ENCODE results near the gene ZC3H15.

Gene ZC3H15

DNA sequence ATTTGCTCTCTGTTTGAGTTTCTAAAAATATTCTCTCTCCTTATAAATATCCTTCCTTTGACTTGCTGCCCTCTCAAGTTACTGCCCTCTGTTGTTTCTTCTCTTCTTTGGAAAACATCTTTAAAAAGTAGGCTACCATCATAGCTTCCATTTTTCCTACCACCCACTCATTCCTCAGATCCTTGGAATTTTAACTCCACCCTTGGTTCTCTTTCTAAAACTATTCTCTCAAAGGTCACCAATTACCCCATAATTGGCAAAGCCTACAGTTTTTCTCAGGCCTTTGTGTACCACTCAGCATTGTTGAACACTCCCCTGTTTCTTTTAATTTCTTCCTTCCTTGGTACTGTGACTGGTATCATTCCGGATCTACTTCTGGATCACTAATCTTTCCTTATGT is 60.8 kb downstream of the ZC3H15 start:
- DNase-seq = no peak

DNA sequence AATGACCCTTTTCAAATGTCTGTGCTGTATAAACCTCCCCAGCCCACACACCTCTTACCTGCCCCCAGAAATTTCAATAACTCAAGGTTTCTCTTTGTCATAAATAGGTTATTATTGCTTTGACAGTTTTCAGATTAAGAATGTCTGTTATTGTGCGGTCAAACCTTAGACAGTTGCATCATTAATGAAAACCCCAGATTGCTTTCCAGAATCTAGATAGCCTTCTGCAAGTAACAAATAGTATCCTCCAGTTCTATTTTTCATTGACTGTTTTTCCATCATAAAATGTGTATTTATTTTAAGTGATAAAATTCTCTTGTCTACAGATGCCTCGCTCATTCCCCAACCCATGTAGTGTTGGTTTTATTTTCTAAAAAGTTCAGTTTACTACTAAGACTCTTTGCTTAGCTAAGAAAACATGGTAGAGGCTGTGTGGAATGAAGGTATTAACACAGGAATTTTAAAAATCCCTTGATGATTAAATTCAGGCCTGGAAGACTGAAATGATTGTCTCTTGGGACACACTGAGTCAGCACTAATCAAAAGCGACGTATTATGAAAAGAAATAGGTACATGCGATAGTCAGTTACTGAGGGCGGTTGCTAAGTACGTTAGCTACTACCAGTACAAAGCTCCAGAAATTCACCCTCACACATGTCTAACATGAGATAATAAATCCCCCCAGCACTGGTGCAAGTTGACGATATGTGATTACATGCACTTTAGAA is 65.4 kb downstream of the ZC3H15 start:
- DNase-seq = no peak

DNA sequence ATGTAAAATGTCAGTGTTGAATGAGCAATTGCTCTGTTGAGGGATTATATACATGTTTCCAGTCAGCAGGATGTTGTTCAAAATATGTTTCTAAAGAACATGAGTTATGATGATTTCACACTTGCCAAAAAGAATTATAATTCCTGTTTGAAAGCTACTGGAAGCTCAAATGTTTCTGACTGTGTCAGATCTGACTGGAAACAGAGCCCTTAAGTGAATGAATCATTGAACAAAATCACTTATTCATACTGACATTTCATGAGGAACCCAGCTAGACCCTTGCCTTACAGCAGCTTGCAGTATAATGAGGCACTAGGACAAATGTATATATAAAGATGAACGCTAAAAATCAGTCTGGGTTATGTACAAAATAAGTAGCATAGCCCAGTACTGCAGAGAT is 68.4 kb downstream of the ZC3H15 start:
- no peak for DNase-seq

DNA sequence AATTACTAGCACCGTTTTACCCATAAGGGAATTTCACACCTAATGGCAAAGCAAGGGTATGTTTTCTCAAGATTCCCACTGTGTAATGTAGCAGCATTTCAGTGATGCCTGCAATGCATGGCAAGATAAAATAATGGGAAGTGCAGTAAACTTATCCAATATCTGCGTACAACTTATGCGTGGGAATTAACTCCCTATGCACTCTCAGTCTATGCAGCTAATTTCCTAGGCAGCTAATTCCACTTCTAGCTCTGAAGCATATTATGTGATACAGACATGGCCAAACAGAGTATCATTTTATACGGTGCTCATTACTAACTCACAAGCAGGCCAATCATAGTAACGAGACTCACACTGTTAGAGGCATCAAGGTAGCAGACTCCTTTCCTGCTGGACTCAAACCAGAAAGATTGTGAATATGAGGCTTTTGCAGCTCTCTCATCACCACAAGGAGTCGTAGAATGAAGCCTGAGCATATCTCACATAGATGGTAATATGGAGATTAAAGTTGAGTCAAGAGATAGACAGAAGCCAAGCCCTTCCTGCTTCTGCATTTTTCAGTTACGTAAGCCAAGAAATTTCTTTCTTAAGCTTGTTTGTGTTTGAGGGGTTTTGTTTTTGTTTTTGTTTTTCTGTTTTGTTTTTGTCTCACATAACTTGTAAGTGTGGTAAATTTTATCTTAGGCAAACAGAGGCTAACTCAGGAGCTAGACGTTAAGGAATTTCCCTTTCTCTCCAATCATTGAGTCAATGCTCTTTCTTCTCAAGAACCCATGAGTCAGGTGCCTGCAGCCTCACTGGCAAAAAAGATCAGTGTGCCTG is 69.0 kb downstream of the ZC3H15 start:
- no peak for DNase-seq

DNA sequence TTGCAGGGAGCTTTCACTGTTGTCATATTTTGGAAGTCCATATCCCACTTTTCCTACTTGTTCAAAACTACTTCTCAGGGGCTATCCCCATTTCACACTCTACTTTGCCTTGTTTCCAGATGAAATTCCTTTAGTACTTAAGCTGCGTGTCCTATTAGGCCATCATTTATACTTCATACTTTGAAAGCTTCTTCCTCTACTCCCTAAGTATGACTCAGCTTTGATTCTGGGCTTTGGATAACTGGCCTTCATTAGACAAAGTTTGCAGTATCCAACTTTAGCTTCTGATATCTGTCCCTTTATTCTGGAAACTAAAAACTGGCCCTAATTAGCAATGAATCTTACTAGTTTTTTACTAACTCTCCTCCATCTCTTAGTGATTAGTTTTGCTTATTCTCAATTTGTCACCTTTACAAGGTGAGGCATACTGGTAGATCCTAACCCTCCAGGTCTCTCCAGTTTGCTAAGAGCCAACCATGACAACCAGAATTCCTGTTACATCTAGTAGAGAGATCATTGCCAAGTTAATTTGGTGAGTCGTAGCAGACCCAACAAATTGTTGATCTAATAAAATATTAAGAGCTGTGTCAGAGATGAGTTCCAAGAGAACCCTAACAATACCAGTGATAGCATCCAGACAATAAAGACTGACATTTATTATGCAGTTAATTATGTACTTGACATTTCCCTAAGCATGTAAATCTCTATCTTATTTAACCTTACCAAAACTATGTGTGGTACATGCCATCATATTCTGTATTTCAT is 72.6 kb downstream of the ZC3H15 start:
- no peak for DNase-seq
